Measurements from ENCODE around the gene SH3GL2.

GRCh38 chr9:17793713-17794622, 215.1 kb downstream of the SH3GL2 start:
- TF ChIP-seq POLR2A (IDR thresholded peaks at IDR 0.05; ENCODE audit: low read depth, low read length) (no peak), EZH2 (IDR thresholded peaks at IDR 0.05; ENCODE audit: borderline replicate concordance, low read depth, low read length, severe bottlenecking) (no peak), JUN (IDR thresholded peaks at IDR 0.05; ENCODE audit: borderline replicate concordance, insufficient read depth, insufficient read length, low read depth) (no peak), FOS (IDR thresholded peaks at IDR 0.05; ENCODE audit: borderline replicate concordance, insufficient read depth, low read length) (no peak), CTCF (IDR thresholded peaks at IDR 0.05; ENCODE audit: extremely low read depth in 1 of 2, insufficient read depth in 1 of 2, low read depth in 1 of 2, low read length in 2 of 2) (peak in 1 of 2 donors; percentile 4), MAX (IDR thresholded peaks at IDR 0.05; ENCODE audit: insufficient read depth, insufficient read length) (no peak), POLR2AphosphoS5 (IDR thresholded peaks at IDR 0.05; ENCODE audit: insufficient read depth, low read depth, low read length) (no peak)
